Activated CD8-positive, alpha-beta memory T cell treated with anti-CD3 and anti-CD28 coated beads, Interleukin-2, amount 50 U/mL, for 48 hours (primary cell): ENCODE measurements around the gene PNPLA7.
"Not testable (repeated sequence)": the region's sequence is repeated elsewhere in the genome, so short reads cannot be mapped to it uniquely, and the experiment has no call there.

Source experiments
- DNase-seq: peaks from one replicate; pipeline ENCODE4 v3.0.0-alpha.2; 2020

PNPLA7 gene

DNA sequence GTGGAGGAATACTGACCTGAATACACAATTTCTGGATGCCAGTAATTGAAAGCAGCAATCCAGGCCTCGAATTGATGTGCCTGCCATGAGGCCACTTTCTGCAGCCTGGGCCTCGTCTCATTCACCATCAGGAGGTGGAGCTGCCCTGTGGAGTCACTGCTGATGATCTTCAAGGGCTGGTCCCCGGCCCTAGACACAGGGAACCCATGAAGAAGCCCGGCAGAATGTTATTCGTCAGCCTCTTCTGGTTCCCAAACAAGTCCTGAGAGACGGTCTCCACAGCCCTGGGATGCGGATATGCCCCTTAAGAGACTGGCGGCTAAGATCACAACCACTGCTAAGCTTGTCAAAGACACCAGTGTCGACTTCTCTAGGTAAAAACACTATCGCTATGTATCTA, 24.0 kb upstream of the PNPLA7 start:
- no peak for DNase-seq

DNA sequence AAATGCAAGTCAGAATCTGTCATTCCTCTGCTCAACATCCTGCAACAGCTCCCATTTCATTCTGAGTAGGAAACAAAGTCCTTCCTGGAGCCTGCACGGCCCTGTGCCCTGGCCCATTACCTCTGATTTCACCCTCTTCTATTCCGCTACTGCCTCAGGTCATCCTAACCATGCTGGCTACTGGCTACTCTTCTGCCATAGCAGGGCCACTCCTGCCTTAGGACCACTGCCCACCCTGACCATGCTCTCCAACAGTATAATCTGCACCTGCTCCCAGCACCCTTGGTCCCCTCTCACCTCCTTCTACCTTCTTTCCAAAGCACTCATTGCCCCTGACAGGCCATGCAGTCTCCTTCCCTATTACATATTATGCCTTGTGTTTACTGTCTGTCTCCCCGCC, 20.4 kb upstream of the PNPLA7 start:
- DNase-seq = no peak

DNA sequence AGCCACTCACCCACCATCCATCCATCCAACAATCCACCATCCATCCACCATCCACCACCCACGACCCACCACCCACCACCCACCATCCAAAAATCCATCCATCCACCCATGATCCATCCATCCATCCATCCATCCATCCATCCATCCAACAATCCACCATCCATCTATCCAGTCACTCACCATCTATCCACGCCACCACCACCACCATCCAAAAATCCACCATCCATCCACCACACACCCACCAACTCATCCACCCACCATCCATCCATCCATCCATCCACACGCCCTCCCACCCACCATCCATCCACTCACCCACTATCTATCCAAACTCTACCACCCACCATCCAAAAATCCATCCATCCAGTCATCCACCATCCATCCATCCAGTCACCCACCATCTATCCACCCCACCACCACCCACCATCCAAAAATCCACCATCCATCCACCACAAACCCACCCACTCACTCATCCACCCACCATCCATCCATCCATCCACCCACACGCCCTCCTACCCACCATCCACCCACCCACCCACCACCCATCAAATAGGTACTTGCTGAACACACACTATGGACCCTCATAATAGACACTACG, 19.5 kb upstream of the PNPLA7 start:
- DNase-seq = no peak

DNA sequence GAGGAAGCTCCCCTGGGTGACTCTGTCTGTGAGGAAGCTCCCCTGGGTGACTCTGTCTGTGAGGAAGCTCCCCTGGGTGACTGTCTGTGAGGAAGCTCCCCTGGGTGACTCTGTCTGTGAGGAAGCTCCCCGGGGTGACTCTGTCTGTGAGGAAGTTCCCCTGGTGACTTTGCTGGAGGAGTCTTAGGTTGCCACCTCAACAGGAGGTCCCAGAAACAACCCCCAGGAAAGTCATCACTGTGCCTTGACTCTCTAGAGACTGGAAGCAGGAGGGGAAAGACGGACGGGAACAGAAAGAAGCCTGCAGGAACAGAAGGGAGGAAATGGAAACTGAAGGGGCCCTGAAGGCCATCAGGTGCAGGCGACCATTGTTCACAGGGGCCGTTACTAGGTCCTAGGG, 18.2 kb upstream of the PNPLA7 start:
- not testable (repeated sequence) for DNase-seq

DNA sequence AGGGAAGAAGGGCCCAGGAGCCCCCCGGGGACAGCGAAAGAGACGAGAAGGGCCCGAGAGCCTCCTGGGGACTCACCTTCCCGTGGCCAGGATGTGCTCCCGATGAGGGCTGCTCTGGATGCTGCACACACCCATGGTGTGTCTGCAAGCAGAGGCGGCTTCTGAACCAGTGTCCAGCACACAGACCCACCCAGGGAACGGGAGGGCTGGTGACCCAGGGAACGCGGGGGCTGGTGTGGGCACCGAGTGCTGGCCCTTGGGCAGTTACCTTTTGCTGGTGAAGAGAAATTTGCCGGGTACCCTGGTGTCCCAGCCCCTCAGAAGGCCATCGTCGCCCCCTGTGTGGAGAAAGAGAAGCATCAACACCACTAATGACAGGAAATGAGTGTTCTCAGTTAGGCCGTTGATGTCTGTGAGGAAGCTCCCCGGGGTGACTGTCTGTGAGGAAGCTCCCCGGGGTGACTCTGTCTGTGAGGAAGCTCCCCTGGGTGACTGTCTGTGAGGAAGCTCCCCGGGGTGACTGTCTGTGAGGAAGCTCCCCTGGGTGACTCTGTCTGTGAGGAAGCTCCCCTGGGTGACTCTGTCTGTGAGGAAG, 14.7 kb upstream of the PNPLA7 start:
- DNase-seq = no peak

DNA sequence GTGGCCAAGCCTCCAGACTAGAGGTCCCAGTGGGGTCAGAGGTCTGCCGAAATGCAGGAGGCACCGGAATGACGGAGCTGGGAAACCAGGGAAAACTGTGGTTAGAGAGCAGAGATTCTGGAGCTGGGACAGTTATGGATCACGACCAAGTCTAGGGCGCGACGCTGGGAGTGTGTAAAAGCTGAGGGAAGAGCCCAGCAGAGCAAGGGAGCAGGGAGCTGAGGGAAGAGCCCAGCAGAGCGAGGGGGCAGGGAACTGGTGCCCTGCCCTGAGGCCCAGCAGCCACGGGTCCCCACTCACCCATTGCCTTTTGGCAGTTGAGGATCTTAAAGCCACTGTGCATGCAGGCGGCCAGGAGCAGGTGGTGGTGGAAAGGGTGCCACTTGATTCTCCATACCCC, 13.9 kb upstream of the PNPLA7 start:
- DNase-seq = no peak

DNA sequence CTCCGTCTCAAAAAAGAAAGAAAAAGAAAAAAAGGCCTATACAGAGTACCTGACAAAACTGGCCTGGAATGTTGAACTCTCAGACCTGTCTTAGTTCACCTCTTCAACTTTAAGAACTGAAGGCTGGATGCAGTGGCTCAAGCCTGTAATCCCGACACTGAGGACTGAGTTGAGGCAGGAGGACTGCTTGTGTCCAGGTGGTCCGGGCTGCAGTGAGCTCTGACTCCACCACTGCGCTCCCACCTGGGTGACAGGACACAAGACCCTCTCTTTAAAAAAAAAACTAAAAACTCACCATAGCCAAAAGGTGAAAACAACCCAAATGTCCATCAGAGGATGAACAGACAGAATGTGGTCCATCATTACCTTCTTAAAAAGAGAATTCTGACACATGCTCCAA, 7.9 kb upstream of the PNPLA7 start:
- DNase-seq = no peak

DNA sequence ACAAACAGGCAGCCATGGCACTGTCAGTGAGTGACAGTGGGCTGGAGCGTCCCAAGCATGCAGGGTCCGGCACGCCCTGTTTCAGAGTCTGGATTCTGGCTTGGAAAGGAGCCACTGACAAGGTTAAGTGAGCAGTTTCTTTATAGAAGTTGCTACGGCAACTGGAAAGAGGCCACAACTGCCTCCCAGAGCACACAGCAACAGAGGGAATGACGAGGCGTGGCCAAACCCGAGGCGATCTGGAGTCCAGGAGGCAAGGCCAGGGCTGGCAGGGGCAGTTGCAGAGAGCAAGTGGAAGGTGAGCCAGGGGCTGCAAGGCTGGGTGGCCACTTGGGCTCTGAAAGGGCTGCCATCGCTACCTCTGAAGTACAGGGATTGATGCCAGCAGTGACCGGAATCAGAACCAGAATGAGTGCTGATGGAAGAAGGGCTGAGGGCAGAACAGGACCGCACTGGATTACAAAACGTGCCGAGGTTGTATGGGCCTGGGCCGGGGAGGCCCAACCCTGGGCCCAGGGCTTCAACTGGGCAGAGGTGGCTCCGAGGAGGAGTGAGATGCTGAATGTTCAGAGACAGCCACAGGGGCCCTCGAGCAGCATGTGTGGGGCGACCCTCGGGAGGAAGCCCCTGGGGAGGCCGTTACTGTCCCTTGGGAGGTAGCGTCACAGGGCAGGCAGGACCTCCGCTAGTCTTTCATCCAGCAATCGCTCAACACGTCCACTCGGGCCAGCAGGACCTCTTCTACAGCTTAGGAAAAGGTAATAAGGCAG, 6.1 kb upstream of the PNPLA7 start:
- DNase-seq = no peak

DNA sequence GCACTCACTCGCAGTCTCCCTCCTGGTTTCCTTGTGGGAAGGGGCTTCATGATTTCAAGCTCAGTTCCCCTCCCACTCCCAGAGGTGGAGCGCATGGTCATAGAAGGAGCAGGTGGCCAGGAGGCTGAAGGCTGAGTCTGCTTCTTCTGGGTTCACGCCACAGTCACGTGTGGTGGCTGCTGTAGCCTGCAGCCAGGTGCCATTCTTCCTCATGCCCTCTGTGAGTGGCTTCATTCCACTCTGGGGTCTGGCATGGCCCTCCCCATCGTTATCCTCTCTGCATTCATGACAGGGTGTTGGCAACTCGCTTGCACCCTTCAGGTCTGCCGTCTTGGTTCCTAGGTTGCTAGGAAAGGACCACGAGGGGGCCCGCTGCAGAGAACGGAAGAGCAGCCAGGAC, 5.0 kb upstream of the PNPLA7 start:
- no peak for DNase-seq

DNA sequence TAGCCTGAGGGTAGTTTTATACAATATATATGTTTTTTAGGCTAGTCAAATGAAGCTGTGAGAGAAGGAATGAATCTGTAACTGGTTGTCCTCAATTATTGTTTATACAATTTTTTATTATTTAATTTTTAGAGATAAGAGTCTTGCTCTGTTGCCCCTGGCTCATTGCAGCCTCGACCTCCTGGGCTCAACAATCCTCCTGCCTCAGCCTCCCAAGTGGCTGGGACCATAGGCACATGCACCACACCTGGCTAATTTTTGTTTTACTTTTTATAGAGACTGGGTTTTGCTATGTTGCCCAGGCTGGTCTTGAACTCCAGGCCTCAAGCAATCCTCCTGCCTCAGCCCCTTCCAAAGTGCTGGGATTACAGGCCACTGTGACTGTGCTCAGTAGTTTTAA, 4.1 kb upstream of the PNPLA7 start:
- no peak for DNase-seq

DNA sequence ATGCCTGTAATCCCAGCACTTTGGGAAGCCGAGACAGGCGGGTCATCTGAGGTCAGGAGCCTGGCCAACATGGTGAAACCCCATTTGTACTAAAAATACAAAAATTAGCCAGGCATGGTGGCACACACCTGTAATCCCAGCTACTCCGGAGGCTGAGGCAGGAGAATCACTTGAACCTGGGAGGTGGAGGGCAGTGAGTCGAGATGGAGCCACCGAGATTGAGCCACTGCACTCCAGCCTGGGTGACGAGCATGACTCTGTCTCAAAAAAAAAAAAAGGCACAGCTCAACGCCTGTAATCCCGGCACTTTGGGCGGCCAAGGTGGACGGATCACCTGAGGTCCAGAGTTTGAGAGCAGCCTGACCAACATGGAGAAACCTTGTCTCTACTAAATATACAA, 3.5 kb upstream of the PNPLA7 start:
- DNase-seq = not testable (repeated sequence)

DNA sequence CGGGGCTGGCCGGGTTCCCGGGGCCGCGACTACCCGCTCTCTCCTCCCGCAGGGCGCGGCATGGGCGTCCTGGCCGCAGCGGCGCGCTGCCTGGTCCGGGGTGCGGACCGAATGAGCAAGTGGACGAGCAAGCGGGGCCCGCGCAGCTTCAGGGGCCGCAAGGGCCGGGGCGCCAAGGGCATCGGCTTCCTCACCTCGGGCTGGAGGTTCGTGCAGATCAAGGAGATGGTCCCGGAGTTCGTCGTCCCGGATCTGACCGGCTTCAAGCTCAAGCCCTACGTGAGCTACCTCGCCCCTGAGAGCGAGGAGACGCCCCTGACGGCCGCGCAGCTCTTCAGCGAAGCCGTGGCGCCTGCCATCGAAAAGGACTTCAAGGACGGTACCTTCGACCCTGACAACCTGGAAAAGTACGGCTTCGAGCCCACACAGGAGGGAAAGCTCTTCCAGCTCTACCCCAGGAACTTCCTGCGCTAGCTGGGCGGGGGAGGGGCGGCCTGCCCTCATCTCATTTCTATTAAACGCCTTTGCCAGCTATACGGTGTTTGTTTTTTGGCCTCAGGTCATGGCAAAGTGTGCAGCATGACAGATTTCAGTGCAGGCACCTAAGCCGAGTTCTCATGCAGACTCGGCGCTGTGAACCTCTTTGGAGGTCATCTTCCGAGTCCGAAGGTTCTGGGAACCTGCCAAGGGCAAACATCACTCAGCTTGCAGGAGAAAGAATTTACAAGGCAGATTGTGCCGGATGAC, 2.0 kb upstream of the PNPLA7 start:
- DNase-seq = peak; percentile 69

DNA sequence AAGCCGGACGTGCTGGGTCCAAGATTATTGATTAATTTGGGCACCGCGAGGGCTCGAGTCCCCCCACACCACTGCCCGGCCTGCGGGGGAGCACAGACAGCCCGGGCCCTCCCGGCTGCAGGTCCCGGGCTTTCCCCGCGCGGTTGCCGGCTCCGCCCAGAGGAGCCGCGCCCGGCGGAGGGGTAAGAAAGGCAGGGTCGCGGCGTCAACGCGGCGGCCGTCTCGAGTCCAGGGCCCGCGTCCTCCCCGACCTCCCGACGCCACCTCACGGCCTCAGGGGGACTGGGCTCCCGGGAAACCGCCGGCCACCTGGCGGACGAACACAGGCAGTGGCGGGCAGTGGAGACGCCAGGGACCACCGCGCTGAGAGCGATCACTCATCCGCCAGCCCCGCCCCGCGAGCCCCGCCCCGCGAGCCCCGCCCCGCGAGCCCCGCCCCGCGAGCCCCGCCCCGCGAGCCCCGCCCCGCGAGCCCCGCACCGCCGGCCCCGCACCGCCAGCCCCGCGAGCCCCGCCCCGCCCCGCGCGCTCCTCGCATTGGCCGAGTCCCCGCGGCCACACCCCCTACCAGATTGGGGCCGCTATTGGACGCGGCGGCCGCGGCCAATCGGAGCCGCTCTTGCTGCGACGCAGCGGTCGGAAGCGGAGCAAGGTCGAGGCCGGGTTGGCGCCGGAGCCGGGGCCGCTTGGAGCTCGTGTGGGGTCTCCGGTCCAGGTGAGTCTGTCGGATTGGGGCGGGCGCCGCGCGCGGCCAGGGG, 1.2 kb upstream of the PNPLA7 start, which contains the start of gene MRPL41:
TSS of gene MRPL41 (plus strand) at position 616 of the 758 bp plus-strand sequence. CDS start 203 bp downstream, outside the sequence.
- DNase-seq = peak; percentile 95

DNA sequence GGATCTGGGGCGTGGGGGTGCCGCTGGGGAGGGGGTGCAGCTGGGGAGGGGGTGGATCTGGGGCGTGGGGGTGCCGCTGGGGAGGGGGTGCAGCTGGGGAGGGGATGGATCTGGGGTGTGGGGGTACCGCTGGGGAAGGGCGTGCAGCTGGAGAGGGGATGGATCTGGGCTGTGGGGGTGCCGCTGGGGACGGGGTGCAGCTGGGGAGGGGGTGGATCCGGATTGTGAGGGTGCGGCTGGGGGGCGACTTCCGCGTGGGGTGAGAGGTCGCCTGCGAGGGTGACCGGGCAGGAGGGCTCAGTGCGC, 709 bp upstream of the PNPLA7 start:
- DNase-seq = not testable (repeated sequence)

DNA sequence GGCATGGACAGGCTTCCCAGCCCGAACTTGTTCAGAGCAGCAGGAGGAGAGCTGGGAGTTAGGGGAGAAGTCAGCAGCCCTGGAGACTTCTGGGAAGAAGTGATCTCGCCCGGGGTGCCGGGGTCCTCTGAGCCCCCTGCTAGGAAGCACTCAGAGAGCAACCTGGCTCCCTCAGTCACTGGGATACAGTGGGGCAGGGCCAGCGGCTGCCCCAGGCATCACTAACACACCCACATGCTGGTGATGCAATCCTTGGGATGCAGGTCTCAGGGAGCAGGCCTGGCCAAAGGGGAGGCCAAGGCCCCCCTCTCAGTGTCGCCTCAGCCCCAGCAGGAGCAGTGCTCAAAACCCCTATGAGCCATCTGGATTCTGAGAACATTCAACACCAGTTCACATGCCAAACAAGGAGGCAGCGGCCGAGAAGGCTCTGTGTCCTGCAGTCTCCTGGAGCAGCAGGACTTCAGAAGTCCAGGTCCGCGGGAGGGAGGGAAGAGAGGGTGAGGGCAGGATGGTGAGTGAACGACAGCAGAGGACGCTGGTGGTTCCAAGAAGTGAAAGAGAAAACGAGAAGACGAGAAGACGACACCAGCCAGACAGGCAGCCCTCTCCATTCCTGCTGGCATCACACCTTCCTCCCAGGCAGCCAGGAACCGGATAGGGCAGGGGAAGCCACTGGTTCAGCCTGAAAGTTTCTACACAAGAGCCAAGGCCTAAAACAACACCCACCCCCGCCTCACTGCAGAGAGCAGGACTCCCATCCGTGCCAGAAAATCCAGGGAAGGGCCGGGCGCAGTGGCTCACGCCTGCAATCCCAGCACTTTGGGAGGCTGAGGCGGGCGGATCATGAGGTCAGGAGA, 2.3 kb downstream of the PNPLA7 start:
- DNase-seq = no peak

DNA sequence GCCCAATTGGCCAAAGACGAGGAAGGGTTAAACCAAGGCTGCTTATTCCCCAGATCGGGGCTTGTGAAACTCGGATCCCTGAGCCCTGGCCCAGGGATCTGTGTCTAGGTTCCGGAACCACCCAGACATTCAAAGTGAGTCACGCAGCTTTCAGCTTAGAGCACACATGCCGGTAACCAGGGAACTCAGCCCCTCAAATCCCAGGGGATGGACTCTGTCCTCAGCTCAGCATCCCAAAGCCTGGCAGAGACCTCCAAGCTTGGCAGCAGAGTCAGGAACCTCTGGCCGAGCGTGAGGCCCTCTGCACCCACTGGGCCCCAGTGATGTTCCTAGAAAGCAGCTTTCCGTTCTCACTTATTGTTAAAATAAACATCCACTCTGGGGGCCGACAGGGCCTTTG, 5.1 kb downstream of the PNPLA7 start:
- DNase-seq = no peak

DNA sequence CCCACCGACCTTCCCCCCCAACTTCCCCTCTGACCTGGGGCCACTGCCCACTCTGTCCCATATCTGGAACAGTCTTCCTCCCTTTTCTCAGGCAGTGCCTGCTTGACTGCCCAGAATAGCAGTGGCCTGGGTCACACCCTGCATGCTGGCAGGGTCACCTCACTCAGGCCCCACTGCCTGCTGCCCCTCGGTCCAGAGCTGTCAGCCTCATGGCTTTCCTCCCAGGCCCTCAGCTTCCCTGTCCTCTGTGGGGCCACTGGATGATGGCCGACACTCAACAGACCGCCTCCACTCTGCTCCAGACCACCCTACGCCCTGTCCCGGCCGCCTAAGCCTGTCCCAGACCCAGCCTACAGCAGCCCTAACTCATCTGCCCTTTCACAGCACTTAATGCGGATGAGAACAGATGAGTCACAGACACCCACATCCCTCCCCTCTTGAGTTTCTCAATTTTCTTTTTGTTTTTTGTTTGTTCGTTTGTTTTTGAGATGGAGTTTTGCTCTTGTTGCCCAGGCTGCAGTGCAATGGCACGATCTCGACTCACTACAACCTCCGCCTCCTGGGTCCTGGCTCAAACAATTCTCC, 5.9 kb downstream of the PNPLA7 start:
- DNase-seq = no peak

DNA sequence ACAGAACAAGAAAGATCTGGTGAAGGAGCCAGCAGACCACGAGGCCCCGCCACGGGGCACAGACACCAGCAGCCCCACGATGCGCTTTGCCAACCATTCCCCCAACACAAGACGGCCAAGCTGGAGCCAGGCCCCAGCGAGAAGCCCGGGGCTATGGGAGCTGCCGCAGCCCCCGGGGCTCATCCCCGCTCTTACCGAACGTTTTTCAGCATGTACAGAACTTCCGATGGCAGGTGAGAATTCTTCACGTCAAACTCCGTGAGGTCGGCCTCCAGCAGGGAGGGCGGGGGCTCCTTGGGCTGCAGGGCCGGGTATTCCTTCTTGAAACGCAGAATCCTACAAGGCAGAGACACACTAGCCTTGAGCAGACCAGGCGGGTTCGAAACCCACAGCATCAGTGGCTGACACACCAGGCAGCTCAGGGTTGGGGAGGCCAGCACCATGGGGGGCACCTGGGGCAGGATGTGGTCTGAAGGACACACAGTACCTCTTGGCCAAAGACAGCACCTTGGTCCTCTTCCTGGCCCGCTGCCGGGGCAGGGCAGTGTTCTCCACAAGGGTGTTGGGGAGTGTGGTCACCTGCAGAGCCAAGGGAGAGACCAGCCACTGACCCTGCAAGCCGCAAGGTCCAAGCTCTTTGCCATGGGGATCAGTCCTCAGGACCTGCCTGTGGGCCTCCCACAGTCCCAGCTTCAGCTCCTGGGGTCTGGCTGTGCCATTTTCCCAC, 6.8 kb downstream of the PNPLA7 start:
- DNase-seq = no peak

DNA sequence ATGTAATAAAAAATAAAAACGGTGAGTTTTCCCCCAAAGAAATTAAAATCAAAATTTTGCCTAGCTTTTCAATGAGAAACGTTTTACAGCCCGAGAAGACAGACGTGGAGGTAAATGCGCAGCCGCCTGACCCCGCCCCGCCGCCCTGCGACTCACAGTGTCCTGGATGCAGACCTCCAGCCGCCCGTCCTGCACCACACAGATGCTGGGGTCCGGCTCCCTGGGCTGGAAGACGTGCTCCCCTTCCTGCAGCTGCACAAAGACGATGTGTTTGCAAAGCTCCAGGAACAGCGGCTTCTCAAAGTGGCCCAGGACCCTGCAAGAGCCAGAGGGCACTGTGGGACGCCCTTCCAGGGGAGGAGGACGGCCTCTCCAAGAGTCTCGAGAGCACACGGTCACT, 7.7 kb downstream of the PNPLA7 start:
- no peak for DNase-seq

DNA sequence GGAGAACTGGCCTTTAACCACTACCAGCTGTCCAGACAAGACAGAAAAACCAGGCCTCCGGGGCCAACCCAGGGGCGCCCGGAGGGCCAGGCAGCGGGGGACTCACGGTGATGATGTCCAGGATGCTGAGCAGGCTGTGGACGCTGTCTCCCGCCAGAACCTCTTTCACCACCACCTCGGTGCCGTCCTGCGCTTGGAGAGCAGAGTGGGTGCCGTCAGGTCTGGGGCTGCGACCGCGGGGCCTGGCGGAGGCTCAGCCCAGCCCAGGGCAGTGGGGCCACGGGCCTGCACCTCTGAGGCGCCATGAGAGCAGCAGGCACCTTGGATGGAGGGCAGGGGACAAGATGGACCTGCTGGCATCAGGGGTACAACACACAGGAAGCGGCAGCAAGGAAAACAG, 9.7 kb downstream of the PNPLA7 start:
- DNase-seq = no peak

DNA sequence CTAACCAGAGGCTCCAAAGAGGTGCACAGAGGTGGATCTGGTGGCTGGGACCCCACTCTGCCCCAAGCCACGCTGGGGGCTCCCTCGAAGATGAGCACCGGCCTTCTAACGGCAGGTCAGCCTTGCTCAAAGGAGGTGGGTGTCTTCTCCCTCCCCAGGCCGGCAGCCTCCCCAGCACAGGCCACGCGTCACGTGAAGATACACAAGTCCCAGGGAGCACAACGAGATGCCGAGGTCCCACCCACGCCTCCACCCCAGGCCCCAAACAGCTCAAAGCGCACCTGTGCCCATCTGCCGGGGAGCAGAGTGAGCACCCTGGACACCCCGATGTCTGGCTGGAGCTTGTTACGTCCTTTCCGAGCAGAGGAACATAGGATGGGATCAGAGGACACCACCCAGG, 12.1 kb downstream of the PNPLA7 start:
- no peak for DNase-seq
